K562 (cell line): Measurements from ENCODE around the gene SLC6A13. TPM values are rescaled to one million over a fixed set of nuclear protein-coding genes. Genes with fewer than 3 reads are reported as not detected.

ENCODE experiments used
- ATAC-seq: fragments of 200-7000 bp; cut with Tn5 transposase; 3 replicates; pipeline ENCODE4 v1.9.1; 2020; ENCODE audit warnings: moderate library complexity
- BruUV-seq: library from RNA; stranded (reverse); fragments of 400-500 nt; replicated peaks from 2 replicates; lab custom pipeline; 2021; lab: Mats Ljungman, UMichigan
- CTCF ChIA-PET: fragments of 300-600 bp; formaldehyde crosslinking; extraction: SDS; loops from one replicate; lab custom pipeline; 2021; ENCODE audit warnings: low intra/inter-chr PET ratio; lab: Yijun Ruan, JAX
- POLR2A ChIA-PET: fragments of 300-600, 350-650 bp; sonication (Branson Sonifier 250); formaldehyde crosslinking; extraction: SDS; loops from one replicate; lab custom pipeline; 2021; ENCODE audit warnings: antibody characterized with exemption, inconsistent platforms; lab: Yijun Ruan, JAX
- DNase-seq, 4 experiments: peaks; one replicate each; pipeline versions ENCODE4 v3.0.0 to v3.0.0-alpha.2; 2011 to 2018; ENCODE audit warnings: low spot score in 3 of 4, mixed read lengths in 3 of 4; ENCODE audit errors: extremely low read depth in 1 of 4
- FAIRE-seq: peaks from 2 replicates; lab custom pipeline; 2011; peaks lifted over from hg19 to GRCh38; lab: Jason Lieb, UNC
- H2AFZ ChIP-seq: 2 replicates; pipeline ENCODE4 v1.6.0; 2011; ENCODE audit warnings: low read depth, low read length, control low read depth, inconsistent platforms
- H3K27ac ChIP-seq: fragments of 200-600 bp; 3 replicates; pipeline ENCODE4 v1.8.0; 2011; ENCODE audit warnings: low read depth, mild to moderate bottlenecking, control low read depth, inconsistent platforms, low read length, moderate library complexity, mixed read lengths; ENCODE audit errors: extremely low read depth
- H3K27me3 ChIP-seq, 2 experiments: fragments of 300-600 bp in 1 of 2; 2 replicates in 1 of 2; 3 replicates in 1 of 2; pipeline versions ENCODE4 v1.6.0 to v1.8.0; 2011; ENCODE audit warnings: inconsistent platforms in 2 of 2, low read length in 2 of 2, mild to moderate bottlenecking in 1 of 2, mixed read lengths in 1 of 2, moderate library complexity in 1 of 2; ENCODE audit not compliant: control insufficient read depth in 2 of 2, insufficient read depth in 2 of 2
- H3K36me3 ChIP-seq: fragments of 300-600 bp; 3 replicates; pipeline ENCODE4 v1.8.0; 2011; ENCODE audit warnings: mild to moderate bottlenecking, low read length, inconsistent platforms; ENCODE audit not compliant: control insufficient read depth, insufficient read depth
- H3K4me1 ChIP-seq, 2 experiments: fragments of 200-600 bp in 1 of 2; replicated peaks in 1 of 2; 2 replicates in 1 of 2; 3 replicates in 1 of 2; pipeline versions ENCODE4 v1.5.1 to v1.8.0; 2011; ENCODE audit warnings: inconsistent platforms in 2 of 2, low read length in 2 of 2, mild to moderate bottlenecking in 1 of 2, mixed read lengths in 1 of 2, moderate library complexity in 1 of 2; ENCODE audit not compliant: control insufficient read depth in 2 of 2, insufficient read depth in 2 of 2
- H3K4me2 ChIP-seq: 2 replicates; pipeline ENCODE4 v1.6.1; 2011; ENCODE audit warnings: low read length, control low read depth, inconsistent platforms, mixed read lengths; ENCODE audit not compliant: insufficient read depth
- H3K4me3 ChIP-seq: fragments of 200-600 bp; sonication (generic), shearing (Covaris generic); 2 replicates; pipeline ENCODE4 v1.5.1; 2016; ENCODE audit warnings: control low read depth, inconsistent platforms
- H3K79me2 ChIP-seq: fragments of 200-600 bp; 3 replicates; pipeline ENCODE4 v1.8.0; 2011; ENCODE audit warnings: low read length, inconsistent platforms; ENCODE audit not compliant: control insufficient read depth, insufficient read depth
- H3K9ac ChIP-seq, 2 experiments: 2 replicates each; pipeline versions ENCODE4 v1.6.0 to v1.6.1; 2011; ENCODE audit warnings: low read depth in 2 of 2, low read length in 2 of 2, control low read depth in 1 of 2, inconsistent platforms in 1 of 2, mild to moderate bottlenecking in 1 of 2, mixed read lengths in 1 of 2; ENCODE audit not compliant: insufficient read depth in 1 of 2
- H3K9me1 ChIP-seq: one replicate; pipeline ENCODE4 v1.6.0; 2011; ENCODE audit warnings: inconsistent platforms, mild to moderate bottlenecking, low read length, moderate library complexity; ENCODE audit not compliant: control insufficient read depth, insufficient read depth
- H3K9me3 ChIP-seq: replicated peaks from 2 replicates; pipeline ENCODE4 v1.5.1; 2011; ENCODE audit warnings: low read depth, low read length, inconsistent platforms; ENCODE audit not compliant: control insufficient read depth, insufficient read depth
- H4K20me1 ChIP-seq: replicated peaks from 2 replicates; pipeline ENCODE4 v1.6.1; 2011; ENCODE audit warnings: low read length, inconsistent platforms, mixed read lengths; ENCODE audit not compliant: control insufficient read depth, insufficient read depth
- ETV6 ChIP-seq, 3 experiments: fragments of 150-350 bp in 1 of 3; sonication (generic) in 1 of 3; formaldehyde crosslinking in 1 of 3; IDR thresholded peaks; 2 replicates each; pipeline versions ENCODE4 v1.6.1 to v1.8.0; 2014 to 2022; ENCODE audit warnings: borderline replicate concordance in 2 of 3, low read depth in 2 of 3, antibody characterized with exemption in 1 of 3, low read length in 1 of 3, mild to moderate bottlenecking in 1 of 3, missing genetic modification reagents in 1 of 3
- FUS ChIP-seq: fragments of 200-400 bp; formaldehyde crosslinking; optimal IDR thresholded peaks from 2 replicates; pipeline ENCODE3; 2017; ENCODE audit warnings: low read depth, low read length
- L3MBTL2 ChIP-seq: fragments of 450-650 bp; IDR thresholded peaks from 2 replicates; pipeline ENCODE4 v1.6.1; 2016; ENCODE audit warnings: mild to moderate bottlenecking, moderate library complexity
- MEIS2 ChIP-seq: fragments of 450-650 bp; IDR thresholded peaks from 2 replicates; pipeline ENCODE4 v1.6.1; 2014; ENCODE audit warnings: mild to moderate bottlenecking; ENCODE audit not compliant: partially characterized antibody
- SMARCE1 ChIP-seq: fragments of 450-650 bp; IDR thresholded peaks from 2 replicates; pipeline ENCODE4 v1.7.1; 2016; ENCODE audit warnings: mild to moderate bottlenecking
- WGBS: fragments of 100-300 bp; shearing (Covaris generic); methylation state at CpG from one replicate; pipeline ENCODE4 v1.1.6; 2016; ENCODE audit warnings: low coverage, mixed read lengths; ENCODE audit not compliant: insufficient coverage; ENCODE audit errors: missing lambda C conversion rate; 5-methylcytosine and 5-hydroxymethylcytosine counted together
- in situ Hi-C: fragments of 300-500 bp; cut with MboI; formaldehyde crosslinking; loops from 4 replicates; pipeline ENCODE4 v1.15.0; 2018; ENCODE audit warnings: inconsistent platforms, mixed read lengths
- intact Hi-C: fragments of 100-400 bp; cut with micrococcal nuclease; formaldehyde crosslinking; loops from 2 replicates; pipeline ENCODE4 v1.14.2; 2022
- polyA plus RNA-seq, 8 experiments: library from polyadenylated mRNA; depleted of rRNA in 4 of 8; stranded (reverse) in 5 of 8; unstranded in 3 of 8; fragments of >200 nt; fragmentation: Nextera tagmentation in 2 of 8; fragmentation: Illumina TruSeq in 1 of 8; extraction: Ambion mirVana in 2 of 8; extraction: Trizol in 1 of 8; gene quantifications; 2 replicates each; pipeline versions ENCODE4 v1.2.1 to v1.2.3, GENCODE V29; 2011 to 2014; ENCODE audit warnings: inconsistent platforms in 1 of 8, missing spikeins in 1 of 8
- total RNA-seq, 7 experiments: library from RNA; depleted of rRNA in 6 of 7; stranded (reverse); fragments of >200 nt in 6 of 7; fragmentation: Illumina TruSeq in 2 of 7; extraction: Trizol in 2 of 7; gene quantifications; 2 replicates each; pipeline versions ENCODE4 v1.2.1 to v1.2.3, GENCODE V29; 2011 to 2021; ENCODE audit warnings: low replicate concordance in 1 of 7
- TF ChIP-seq, protein P1 (sequence below): fragments of 450-650 bp; conservative IDR thresholded peaks from 2 replicates; pipeline ENCODE4 v1.6.1; 2016; ENCODE audit warnings: missing genetic modification characterization, low read depth, mild to moderate bottlenecking, missing compliant biosample characterization, moderate library complexity
- TF ChIP-seq, protein P2 (sequence below): fragments of 250-450 bp; sonication (Bioruptor Pico); IDR thresholded peaks from 2 replicates; pipeline ENCODE4 v1.5.1; 2021; ENCODE audit warnings: mild to moderate bottlenecking
- TF ChIP-seq, protein P3 (sequence below), 2 experiments: fragments of 450-650 bp in 1 of 2; sonication (generic) in 1 of 2; formaldehyde crosslinking; conservative IDR thresholded peaks; 2 replicates each; pipeline versions ENCODE4 v1.4.0 to v1.8.1; 2020 to 2022; ENCODE audit warnings: mild to moderate bottlenecking in 1 of 2, missing genetic modification reagents in 1 of 2
- TF ChIP-seq, protein P4 (sequence below): sonication (generic); formaldehyde crosslinking; IDR thresholded peaks from 2 replicates; pipeline ENCODE4 v1.8.0; 2023; ENCODE audit warnings: mild to moderate bottlenecking, missing genetic modification reagents
- TF ChIP-seq, protein P5 (sequence below), 2 experiments: fragments of 450-650 bp; conservative IDR thresholded peaks; 2 replicates each; pipeline ENCODE4 v1.6.1; 2017; ENCODE audit warnings: mild to moderate bottlenecking in 2 of 2, moderate library complexity in 2 of 2

The SLC6A13 gene
- total and polyA plus RNA-seq, 9 of the 15 experiments (the other 6 are each of a cell fraction or from before 2014, with no cell fraction given), result 0.06 to 0.33 (median 0.22) TPM; not detected in 4

DNA sequence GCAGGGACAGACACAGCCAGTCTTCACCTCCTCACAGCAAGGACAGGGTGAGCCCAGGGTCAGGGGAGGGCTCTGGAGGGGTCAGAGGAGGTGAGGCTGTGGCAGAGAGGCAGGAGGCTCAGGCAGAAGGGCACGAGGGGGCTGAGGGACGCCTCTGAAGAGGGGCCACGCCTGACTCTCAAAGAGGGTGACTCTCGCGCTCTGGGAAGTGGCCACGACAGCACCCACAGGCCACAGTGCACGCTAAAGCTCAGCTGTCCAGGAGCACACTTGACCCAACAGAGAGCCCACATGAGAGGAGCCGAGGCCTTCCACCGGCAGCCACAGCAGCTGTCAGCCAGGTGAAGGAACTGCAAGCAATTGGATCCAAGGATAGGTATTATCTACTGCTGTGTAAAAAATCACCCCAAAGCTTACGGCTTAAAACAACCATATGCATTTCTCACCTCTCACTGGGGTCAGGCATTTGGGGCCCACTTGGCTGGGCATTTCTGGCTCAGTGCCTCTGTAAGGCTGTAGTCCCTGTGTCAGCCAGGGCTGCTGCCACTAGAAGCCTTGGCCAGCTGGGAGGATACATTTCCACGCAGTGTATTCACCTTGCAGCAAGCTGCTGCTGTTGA lies 76.5 kb downstream of the SLC6A13 start:
- Histone ChIP-seq H3K4me2 (no peak overlapping the region), H3K79me2 (no peaks in the 10 kb centered on the region), H3K36me3 (no peaks in the 10 kb centered on the region), H3K4me3 (no peak overlapping the region), H3K9ac (no peak overlapping the region), H3K9me1 (no peaks in the 10 kb centered on the region), H3K27me3 (peaks cover 7 to 41% of the 10 kb centered on the region in 2 experiments; a peak in 3 of 5 replicates), H3K9me3 (no peaks in the 10 kb centered on the region), H3K4me1 (peaks cover 0 to 14% of the 10 kb centered on the region in 2 experiments; a peak in 2 of 5 replicates), H3K27ac (no peak overlapping the region), H4K20me1 (no peaks in the 10 kb centered on the region), H2AFZ (no peak overlapping the region)
- in situ Hi-C loops, result no loop called here
- intact Hi-C loops, result no loop called here
- ATAC-seq (no peak), FAIRE-seq (no peak), DNase-seq (no peak)
- POLR2A ChIA-PET, result interaction anchor here (0.6 kb wide), 2 partner anchors 25 to 58 kb away, joined by 3 read pairs; no protein-coding TSS in a partner anchor
- CTCF ChIA-PET, result no interaction called here
- no TSS peak for BruUV-seq
- 13% methylated on average over 7 of the region's 11 CpGs for WGBS
- TF ChIP-seq MEIS2, result no peak
- no peak for TF ChIP-seq FUS
- TF ChIP-seq, protein P1, sequence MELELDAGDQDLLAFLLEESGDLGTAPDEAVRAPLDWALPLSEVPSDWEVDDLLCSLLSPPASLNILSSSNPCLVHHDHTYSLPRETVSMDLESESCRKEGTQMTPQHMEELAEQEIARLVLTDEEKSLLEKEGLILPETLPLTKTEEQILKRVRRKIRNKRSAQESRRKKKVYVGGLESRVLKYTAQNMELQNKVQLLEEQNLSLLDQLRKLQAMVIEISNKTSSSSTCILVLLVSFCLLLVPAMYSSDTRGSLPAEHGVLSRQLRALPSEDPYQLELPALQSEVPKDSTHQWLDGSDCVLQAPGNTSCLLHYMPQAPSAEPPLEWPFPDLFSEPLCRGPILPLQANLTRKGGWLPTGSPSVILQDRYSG (tag), result no peak
- no peak for TF ChIP-seq ETV6 (IDR thresholded peaks at IDR 0.05; ENCODE audit: borderline replicate concordance in 1 of 2, low read depth in 2 of 2, low read length in 1 of 2)
- no peak for TF ChIP-seq ETV6 (CRISPR knock-in tag; IDR thresholded peaks at IDR 0.05; ENCODE audit: borderline replicate concordance)
- TF ChIP-seq, protein P2, sequence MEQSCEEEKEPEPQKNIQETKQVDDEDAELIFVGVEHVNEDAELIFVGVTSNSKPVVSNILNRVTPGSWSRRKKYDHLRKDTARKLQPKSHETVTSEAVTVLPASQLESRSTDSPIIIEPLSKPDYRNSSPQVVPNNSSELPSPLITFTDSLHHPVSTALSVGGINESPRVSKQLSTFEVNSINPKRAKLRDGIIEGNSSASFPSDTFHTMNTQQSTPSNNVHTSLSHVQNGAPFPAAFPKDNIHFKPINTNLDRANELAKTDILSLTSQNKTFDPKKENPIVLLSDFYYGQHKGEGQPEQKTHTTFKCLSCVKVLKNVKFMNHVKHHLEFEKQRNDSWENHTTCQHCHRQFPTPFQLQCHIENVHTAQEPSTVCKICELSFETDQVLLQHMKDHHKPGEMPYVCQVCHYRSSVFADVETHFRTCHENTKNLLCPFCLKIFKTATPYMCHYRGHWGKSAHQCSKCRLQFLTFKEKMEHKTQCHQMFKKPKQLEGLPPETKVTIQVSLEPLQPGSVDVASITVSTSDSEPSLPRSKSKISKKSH, result no peak
- TF ChIP-seq, protein P3, sequence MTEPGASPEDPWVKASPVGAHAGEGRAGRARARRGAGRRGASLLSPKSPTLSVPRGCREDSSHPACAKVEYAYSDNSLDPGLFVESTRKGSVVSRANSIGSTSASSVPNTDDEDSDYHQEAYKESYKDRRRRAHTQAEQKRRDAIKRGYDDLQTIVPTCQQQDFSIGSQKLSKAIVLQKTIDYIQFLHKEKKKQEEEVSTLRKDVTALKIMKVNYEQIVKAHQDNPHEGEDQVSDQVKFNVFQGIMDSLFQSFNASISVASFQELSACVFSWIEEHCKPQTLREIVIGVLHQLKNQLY (CRISPR knock-in tag; conservative IDR thresholded peaks at IDR 0.05), result no peak
- TF ChIP-seq, protein P4, sequence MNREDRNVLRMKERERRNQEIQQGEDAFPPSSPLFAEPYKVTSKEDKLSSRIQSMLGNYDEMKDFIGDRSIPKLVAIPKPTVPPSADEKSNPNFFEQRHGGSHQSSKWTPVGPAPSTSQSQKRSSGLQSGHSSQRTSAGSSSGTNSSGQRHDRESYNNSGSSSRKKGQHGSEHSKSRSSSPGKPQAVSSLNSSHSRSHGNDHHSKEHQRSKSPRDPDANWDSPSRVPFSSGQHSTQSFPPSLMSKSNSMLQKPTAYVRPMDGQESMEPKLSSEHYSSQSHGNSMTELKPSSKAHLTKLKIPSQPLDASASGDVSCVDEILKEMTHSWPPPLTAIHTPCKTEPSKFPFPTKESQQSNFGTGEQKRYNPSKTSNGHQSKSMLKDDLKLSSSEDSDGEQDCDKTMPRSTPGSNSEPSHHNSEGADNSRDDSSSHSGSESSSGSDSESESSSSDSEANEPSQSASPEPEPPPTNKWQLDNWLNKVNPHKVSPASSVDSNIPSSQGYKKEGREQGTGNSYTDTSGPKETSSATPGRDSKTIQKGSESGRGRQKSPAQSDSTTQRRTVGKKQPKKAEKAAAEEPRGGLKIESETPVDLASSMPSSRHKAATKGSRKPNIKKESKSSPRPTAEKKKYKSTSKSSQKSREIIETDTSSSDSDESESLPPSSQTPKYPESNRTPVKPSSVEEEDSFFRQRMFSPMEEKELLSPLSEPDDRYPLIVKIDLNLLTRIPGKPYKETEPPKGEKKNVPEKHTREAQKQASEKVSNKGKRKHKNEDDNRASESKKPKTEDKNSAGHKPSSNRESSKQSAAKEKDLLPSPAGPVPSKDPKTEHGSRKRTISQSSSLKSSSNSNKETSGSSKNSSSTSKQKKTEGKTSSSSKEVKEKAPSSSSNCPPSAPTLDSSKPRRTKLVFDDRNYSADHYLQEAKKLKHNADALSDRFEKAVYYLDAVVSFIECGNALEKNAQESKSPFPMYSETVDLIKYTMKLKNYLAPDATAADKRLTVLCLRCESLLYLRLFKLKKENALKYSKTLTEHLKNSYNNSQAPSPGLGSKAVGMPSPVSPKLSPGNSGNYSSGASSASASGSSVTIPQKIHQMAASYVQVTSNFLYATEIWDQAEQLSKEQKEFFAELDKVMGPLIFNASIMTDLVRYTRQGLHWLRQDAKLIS (CRISPR knock-in tag), result no peak
- no peak for TF ChIP-seq SMARCE1
- TF ChIP-seq L3MBTL2, result no peak
- TF ChIP-seq, protein P5, sequence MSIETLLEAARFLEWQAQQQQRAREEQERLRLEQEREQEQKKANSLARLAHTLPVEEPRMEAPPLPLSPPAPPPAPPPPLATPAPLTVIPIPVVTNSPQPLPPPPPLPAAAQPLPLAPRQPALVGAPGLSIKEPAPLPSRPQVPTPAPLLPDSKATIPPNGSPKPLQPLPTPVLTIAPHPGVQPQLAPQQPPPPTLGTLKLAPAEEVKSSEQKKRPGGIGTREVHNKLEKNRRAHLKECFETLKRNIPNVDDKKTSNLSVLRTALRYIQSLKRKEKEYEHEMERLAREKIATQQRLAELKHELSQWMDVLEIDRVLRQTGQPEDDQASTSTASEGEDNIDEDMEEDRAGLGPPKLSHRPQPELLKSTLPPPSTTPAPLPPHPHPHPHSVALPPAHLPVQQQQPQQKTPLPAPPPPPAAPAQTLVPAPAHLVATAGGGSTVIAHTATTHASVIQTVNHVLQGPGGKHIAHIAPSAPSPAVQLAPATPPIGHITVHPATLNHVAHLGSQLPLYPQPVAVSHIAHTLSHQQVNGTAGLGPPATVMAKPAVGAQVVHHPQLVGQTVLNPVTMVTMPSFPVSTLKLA (conservative IDR thresholded peaks at IDR 0.05), result no peak
